ENCODE data around the gene DCLK3. TPM values are rescaled to one million over a fixed set of nuclear protein-coding genes. Genes with fewer than 3 reads are reported as not detected.

DCLK3 gene
- not detected in 2 replicates for total RNA-seq (2013; cell fraction: nucleolus; rRNA removed)
- not detected in 2 replicates for total RNA-seq (2014; rRNA removed)
- total RNA-seq (2014; rRNA removed; fragmentation: Illumina TruSeq; extraction: Trizol): not detected in 2 replicates
- total RNA-seq (2021): not detected in 2 replicates
- not detected for polyA plus RNA-seq (2011; ENCODE audit: low read depth)
- polyA plus RNA-seq (2011; rRNA removed): not detected in 2 replicates
- not detected in 2 replicates for polyA plus RNA-seq (2011; cell fraction: cytosol; rRNA removed)
- polyA plus RNA-seq (2011; cell fraction: nucleus; rRNA removed): not detected in 2 replicates
- polyA plus RNA-seq (2012): not detected in 2 replicates
- not detected in 2 replicates for polyA plus RNA-seq (2014; fragmentation: Illumina TruSeq; extraction: Trizol)
- not detected for polyA plus RNA-seq (2014; fragmentation: Nextera tagmentation; extraction: Ambion mirVana)
- not detected in 2 replicates for polyA plus RNA-seq (2014; rRNA removed)
- not detected for polyA plus RNA-seq (2016; fragmentation: Nextera tagmentation; extraction: Ambion mirVana)
- not detected in 2 replicates for polyA minus RNA-seq (2011; rRNA and poly(A)+ RNA removed)
- not detected in 2 replicates for polyA minus RNA-seq (2011; cell fraction: cytosol; rRNA and poly(A)+ RNA removed)
- polyA minus RNA-seq (2011; cell fraction: nucleus; rRNA and poly(A)+ RNA removed): not detected in 2 replicates
- Bru-seq, nascent RNA: percentile 13 among the genes with signal in this experiment
- percentile 7 among the genes with signal in this experiment for BruChase-seq, experiment 1, labeled RNA remaining after a 6-hour chase
- BruChase-seq, experiment 2, labeled RNA remaining after a 2-hour chase: percentile 11 among the genes with signal in this experiment
- long read RNA-seq, experiment 1: 0 reads
- long read RNA-seq, experiment 2: 0 reads

GRCh38 chr3:36763850-36764703 lies at the start of gene DCLK3:
Gene DCLK3, minus strand, starts transcription at chr3:36764553. Its CDS starts 290 bp downstream, at chr3:36764263.
- Histone ChIP-seq H3K4me3 (no peak within 1 kb of the TSS), H3K36me3 (ENCODE audit: control insufficient read depth in 2 of 2, insufficient read depth in 2 of 2, low read length in 1 of 2) (no peaks in the 10 kb centered on the region), H3K79me2 (ENCODE audit: control insufficient read depth, insufficient read depth, low read length) (no peaks in the 10 kb centered on the region), H3K27ac (ENCODE audit: control insufficient read depth, insufficient read depth) (no peak within 1 kb of the TSS), H3K9ac (ENCODE audit: control insufficient read depth, insufficient read depth, low read length) (no peak within 1 kb of the TSS), H4K20me1 (ENCODE audit: control insufficient read depth, insufficient read depth) (peaks cover 3% of the 10 kb centered on the region; the same call in 1 of the 2 replicates), H2AFZ (ENCODE audit: control insufficient read depth, low read depth, low read length) (no peak within 1 kb of the TSS), H3K4me2 (ENCODE audit: control insufficient read depth, insufficient read depth) (no peak within 1 kb of the TSS), H3K4me1 (ENCODE audit: control insufficient read depth, insufficient read depth, low read length) (no peaks in the 10 kb centered on the region), H3K9me3 (replicated peaks; ENCODE audit: control insufficient read depth, insufficient read depth, low read length) (no peaks in the 10 kb centered on the region; the same call in 2 of the 3 replicates), H3K27me3 (replicated peaks in 1 of 2; ENCODE audit: control insufficient read depth in 2 of 2, insufficient read depth in 2 of 2, low read length in 1 of 2) (peaks cover 0 to 8% of the 10 kb centered on the region in 2 experiments; a peak in 3 of 4 replicates)
- POLR2A ChIA-PET: no interaction called here
- WGBS (ENCODE audit: insufficient coverage, insufficient replicate concordance, low lambda C conversion rate, missing lambda C conversion rate): 49% methylated on average over 62 of the region's 99 CpGs
- in situ Hi-C loops (cut with MboI): no loop called here
- no peak for ATAC-seq
- DNase-seq (ENCODE audit: low read depth, low spot score): no peak
- RAD21 ChIA-PET (ENCODE audit: unreplicated experiment): no interaction called here
- no peak for TF ChIP-seq KDM1A (IDR thresholded peaks at IDR 0.05; ENCODE audit: borderline replicate concordance)
- TF ChIP-seq ZNF384 (IDR thresholded peaks at IDR 0.05; ENCODE audit: borderline replicate concordance, low read depth, low read length): no peak
- TF ChIP-seq HCFC1 (IDR thresholded peaks at IDR 0.05; ENCODE audit: low read length): no peak
- no peak for TF ChIP-seq SIX5 (IDR thresholded peaks at IDR 0.05; ENCODE audit: low read depth, low read length, severe bottlenecking)
- TF ChIP-seq PAX5 (IDR thresholded peaks at IDR 0.05; ENCODE audit: borderline replicate concordance, low read depth, low read length): no peak
- TF ChIP-seq ZNF274 (IDR thresholded peaks at IDR 0.05; ENCODE audit: insufficient read depth, insufficient read length): no peak
- no peak for TF ChIP-seq TCF3 (IDR thresholded peaks at IDR 0.05; ENCODE audit: borderline replicate concordance, insufficient read depth, low read depth, low read length)
- TF ChIP-seq WRNIP1 (IDR thresholded peaks at IDR 0.05; ENCODE audit: borderline replicate concordance, low read depth, low read length): no peak
- no peak for TF ChIP-seq CBX3 (IDR thresholded peaks at IDR 0.05; ENCODE audit: borderline replicate concordance, low read depth)
- TF ChIP-seq PRDM15 (CRISPR knock-in tag; IDR thresholded peaks at IDR 0.05): no peak
- no peak for TF ChIP-seq MEF2B (IDR thresholded peaks at IDR 0.05; ENCODE audit: partially characterized antibody, poor library complexity, severe bottlenecking)
- intact Hi-C loops (cut with micrococcal nuclease; ENCODE audit: unreplicated experiment): no loop called here
- no peak for FAIRE-seq
- CTCF ChIA-PET: interaction anchor here (0.9 kb wide), 1 partner anchor 35 kb away, joined by 3 read pairs; no protein-coding TSS in a partner anchor
- SMC1A ChIA-PET (ENCODE audit: uncharacterized antibody, unreplicated experiment): no interaction called here
- no TSS peak for BruUV-seq (replicated peaks)
